Transverse colon (tissue), 4 donors: Measurements from ENCODE around the gene SSRP1.

Source experiments
- POLR2AphosphoS5 ChIP-seq, 3 donors: sonication (generic); formaldehyde crosslinking; IDR thresholded peaks; one replicate each; pipeline ENCODE4 v1.6.1; 2016; ENCODE audit warnings: antibody characterized with exemption in 3 of 3
- TF ChIP-seq, protein P1 (sequence below), 5 experiments: fragments of 200-600 bp in 3 of 5; fragments of 450-650 bp in 2 of 5; sonication (generic) in 3 of 5; IDR thresholded peaks; 1 replicate in 2 of 5; 2 replicates in 3 of 5; pipeline ENCODE4 v1.5.1; 2016 to 2017; ENCODE audit warnings: antibody characterized with exemption in 5 of 5, inconsistent platforms in 3 of 5, mild to moderate bottlenecking in 2 of 5, moderate library complexity in 1 of 5

- no peak for TF ChIP-seq POLR2AphosphoS5 (IDR thresholded peaks at IDR 0.05)
- TF ChIP-seq, protein P1, sequence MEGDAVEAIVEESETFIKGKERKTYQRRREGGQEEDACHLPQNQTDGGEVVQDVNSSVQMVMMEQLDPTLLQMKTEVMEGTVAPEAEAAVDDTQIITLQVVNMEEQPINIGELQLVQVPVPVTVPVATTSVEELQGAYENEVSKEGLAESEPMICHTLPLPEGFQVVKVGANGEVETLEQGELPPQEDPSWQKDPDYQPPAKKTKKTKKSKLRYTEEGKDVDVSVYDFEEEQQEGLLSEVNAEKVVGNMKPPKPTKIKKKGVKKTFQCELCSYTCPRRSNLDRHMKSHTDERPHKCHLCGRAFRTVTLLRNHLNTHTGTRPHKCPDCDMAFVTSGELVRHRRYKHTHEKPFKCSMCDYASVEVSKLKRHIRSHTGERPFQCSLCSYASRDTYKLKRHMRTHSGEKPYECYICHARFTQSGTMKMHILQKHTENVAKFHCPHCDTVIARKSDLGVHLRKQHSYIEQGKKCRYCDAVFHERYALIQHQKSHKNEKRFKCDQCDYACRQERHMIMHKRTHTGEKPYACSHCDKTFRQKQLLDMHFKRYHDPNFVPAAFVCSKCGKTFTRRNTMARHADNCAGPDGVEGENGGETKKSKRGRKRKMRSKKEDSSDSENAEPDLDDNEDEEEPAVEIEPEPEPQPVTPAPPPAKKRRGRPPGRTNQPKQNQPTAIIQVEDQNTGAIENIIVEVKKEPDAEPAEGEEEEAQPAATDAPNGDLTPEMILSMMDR (IDR thresholded peaks at IDR 0.05): no peak
Measured at GRCh38 chr11:57364851-57365660, 29.4 kb upstream of the SSRP1 start.
